Parathyroid adenoma (tissue), 2 donors: ENCODE results near the gene CA9.

Experiments
- H2AFZ ChIP-seq: fragments of 300-600 bp; sonication (generic); one replicate; pipeline ENCODE4 v1.7.0; 2017; ENCODE audit warnings: antibody characterized with exemption, mild to moderate bottlenecking
- H3K27ac ChIP-seq: fragments of 300-600 bp; sonication (generic); one replicate; pipeline ENCODE4 v1.7.0; 2017
- H3K27me3 ChIP-seq: fragments of 300-600 bp; sonication (generic); one replicate; pipeline ENCODE4 v1.7.0; 2017; ENCODE audit warnings: low read length; ENCODE audit not compliant: control insufficient read depth, insufficient read depth
- H3K36me3 ChIP-seq: fragments of 300-600 bp; sonication (generic); one replicate; pipeline ENCODE4 v1.7.0; 2017; ENCODE audit warnings: low read length; ENCODE audit not compliant: control insufficient read depth, insufficient read depth
- H3K4me1 ChIP-seq: fragments of 300-600 bp; sonication (generic); one replicate; pipeline ENCODE4 v1.7.0; 2017; ENCODE audit warnings: control low read depth
- H3K4me2 ChIP-seq: fragments of 300-600 bp; sonication (generic); one replicate; pipeline ENCODE4 v1.7.0; 2017; ENCODE audit warnings: low read length
- H3K4me3 ChIP-seq: fragments of 300-600 bp; sonication (generic); one replicate; pipeline ENCODE4 v1.7.0; 2017; ENCODE audit warnings: low read depth, low read length
- H3K79me2 ChIP-seq: fragments of 300-600 bp; sonication (generic); one replicate; pipeline ENCODE4 v1.7.0; 2017; ENCODE audit warnings: control low read depth
- H3K9ac ChIP-seq: fragments of 300-600 bp; sonication (generic); one replicate; pipeline ENCODE4 v1.7.0; 2017; ENCODE audit warnings: mild to moderate bottlenecking
- H3K9me3 ChIP-seq: fragments of 300-600 bp; sonication (generic); one replicate; pipeline ENCODE4 v1.7.0; 2017; ENCODE audit warnings: low read length; ENCODE audit not compliant: control insufficient read depth
- CTCF ChIP-seq: fragments of 300-600 bp; sonication (generic); IDR thresholded peaks from one replicate; pipeline ENCODE4 v1.7.0; 2017; ENCODE audit warnings: antibody characterized with exemption, mild to moderate bottlenecking
- donor health status: primary hyperparathyroidism.

CA9 gene

GRCh38 chr9:35702696-35703095 lies 29.0 kb downstream of the CA9 start:
- no peak overlapping the region for H3K9ac ChIP-seq
- no peaks in the 10 kb centered on the region for H3K9me3 ChIP-seq
- H3K27me3 ChIP-seq: no peaks in the 10 kb centered on the region
- H3K4me1 ChIP-seq: peaks cover 6% of the 10 kb centered on the region
- no peak overlapping the region for H3K4me3 ChIP-seq
- no peaks in the 10 kb centered on the region for H3K79me2 ChIP-seq
- no peak overlapping the region for H3K27ac ChIP-seq
- H3K36me3 ChIP-seq: no peaks in the 10 kb centered on the region
- H2AFZ ChIP-seq: no peak overlapping the region
- no peak overlapping the region for H3K4me2 ChIP-seq
- TF ChIP-seq CTCF: no peak

GRCh38 chr9:35703906-35704672 lies 30.4 kb downstream of the CA9 start:
- Histone ChIP-seq H2AFZ (no peak overlapping the region), H3K79me2 (no peaks in the 10 kb centered on the region), H3K9ac (no peak overlapping the region), H3K9me3 (no peaks in the 10 kb centered on the region), H3K36me3 (no peaks in the 10 kb centered on the region), H3K4me2 (no peak overlapping the region), H3K4me1 (no peaks in the 10 kb centered on the region), H3K27ac (no peak overlapping the region), H3K27me3 (no peaks in the 10 kb centered on the region), H3K4me3 (no peak overlapping the region)
- TF ChIP-seq CTCF: no peak

GRCh38 chr9:35705372-35705771 lies 31.6 kb downstream of the CA9 start:
- no peak overlapping the region for H2AFZ ChIP-seq
- H3K4me1 ChIP-seq: no peaks in the 10 kb centered on the region
- no peaks in the 10 kb centered on the region for H3K79me2 ChIP-seq
- no peak overlapping the region for H3K4me3 ChIP-seq
- H3K27ac ChIP-seq: no peak overlapping the region
- no peaks in the 10 kb centered on the region for H3K9me3 ChIP-seq
- H3K36me3 ChIP-seq: no peaks in the 10 kb centered on the region
- H3K9ac ChIP-seq: no peak overlapping the region
- no peak overlapping the region for H3K4me2 ChIP-seq
- no peak for TF ChIP-seq CTCF
- no peaks in the 10 kb centered on the region for H3K27me3 ChIP-seq

GRCh38 chr9:35705836-35706430 lies 32.2 kb downstream of the CA9 start:
- Histone ChIP-seq H3K4me2 (no peak overlapping the region), H2AFZ (no peak overlapping the region), H3K36me3 (no peaks in the 10 kb centered on the region), H3K27me3 (no peaks in the 10 kb centered on the region), H3K4me1 (no peaks in the 10 kb centered on the region), H3K9ac (no peak overlapping the region), H3K9me3 (no peaks in the 10 kb centered on the region), H3K4me3 (no peak overlapping the region), H3K79me2 (no peaks in the 10 kb centered on the region), H3K27ac (no peak overlapping the region)
- TF ChIP-seq CTCF: no peak

GRCh38 chr9:35706951-35707350 lies 33.2 kb downstream of the CA9 start:
- no peak for TF ChIP-seq CTCF
- H3K36me3 ChIP-seq: no peaks in the 10 kb centered on the region
- H3K27me3 ChIP-seq: no peaks in the 10 kb centered on the region
- no peaks in the 10 kb centered on the region for H3K79me2 ChIP-seq
- H3K4me2 ChIP-seq: no peak overlapping the region
- H2AFZ ChIP-seq: no peak overlapping the region
- no peak overlapping the region for H3K9ac ChIP-seq
- H3K9me3 ChIP-seq: no peaks in the 10 kb centered on the region
- no peak overlapping the region for H3K27ac ChIP-seq
- H3K4me3 ChIP-seq: no peak overlapping the region
- peaks cover 2% of the 10 kb centered on the region for H3K4me1 ChIP-seq
